KMS-11 (cell line): ENCODE data around the gene SLFN12L.
"Not testable (repeated sequence)": the region's sequence is repeated elsewhere in the genome, so short reads cannot be mapped to it uniquely, and the experiment has no call there.

ENCODE experiments used
- H2AFZ ChIP-seq: fragments of 200-600 bp; sonication (generic); 2 replicates; pipeline ENCODE4 v1.6.1; 2016; ENCODE audit warnings: antibody characterized with exemption, mixed run types, low read depth
- H3K27ac ChIP-seq: fragments of 200-600 bp; sonication (generic); 2 replicates; pipeline ENCODE4 v1.6.1; 2016; ENCODE audit warnings: mild to moderate bottlenecking, mixed run types
- H3K27me3 ChIP-seq: fragments of 200-600 bp; sonication (generic); 2 replicates; pipeline ENCODE4 v1.6.1; 2017; ENCODE audit warnings: mild to moderate bottlenecking, low read depth, mixed run types, moderate library complexity; ENCODE audit not compliant: insufficient read depth
- H3K36me3 ChIP-seq: fragments of 200-600 bp; sonication (generic); 2 replicates; pipeline ENCODE4 v1.6.1; 2017; ENCODE audit warnings: mild to moderate bottlenecking, mixed run types; ENCODE audit not compliant: insufficient read depth
- H3K4me1 ChIP-seq: fragments of 200-600 bp; sonication (generic); 2 replicates; pipeline ENCODE4 v1.6.1; 2016; ENCODE audit warnings: mild to moderate bottlenecking, low read depth, mixed run types; ENCODE audit not compliant: poor library complexity, severe bottlenecking
- H3K4me2 ChIP-seq: fragments of 200-600 bp; sonication (generic); 2 replicates; pipeline ENCODE4 v1.7.0; 2016; ENCODE audit warnings: mild to moderate bottlenecking, mixed run types
- H3K4me3 ChIP-seq: fragments of 200-600 bp; sonication (generic); IDR thresholded peaks from 2 replicates; pipeline ENCODE4 v1.6.1; 2017; ENCODE audit warnings: low read depth, low read length, mixed read lengths; ENCODE audit not compliant: insufficient read depth
- H3K79me2 ChIP-seq: fragments of 200-600 bp; sonication (generic); 2 replicates; pipeline ENCODE4 v1.6.1; 2016; ENCODE audit warnings: low read depth, mixed run types; ENCODE audit not compliant: insufficient read depth
- H3K9ac ChIP-seq: fragments of 200-600 bp; sonication (generic); 2 replicates; pipeline ENCODE4 v1.6.1; 2016; ENCODE audit warnings: mild to moderate bottlenecking, mixed run types
- H4K20me1 ChIP-seq: fragments of 200-600 bp; sonication (generic); 2 replicates; pipeline ENCODE4 v1.6.1; 2016; ENCODE audit warnings: mild to moderate bottlenecking, mixed run types; ENCODE audit not compliant: insufficient read depth
- TF ChIP-seq, protein P1 (sequence below): fragments of 200-600 bp; sonication (generic); conservative IDR thresholded peaks from 2 replicates; pipeline ENCODE4 v1.6.1; 2017; ENCODE audit warnings: low read depth, mild to moderate bottlenecking, antibody characterized with exemption, low read length, moderate library complexity, mixed read lengths

SLFN12L gene

DNA sequence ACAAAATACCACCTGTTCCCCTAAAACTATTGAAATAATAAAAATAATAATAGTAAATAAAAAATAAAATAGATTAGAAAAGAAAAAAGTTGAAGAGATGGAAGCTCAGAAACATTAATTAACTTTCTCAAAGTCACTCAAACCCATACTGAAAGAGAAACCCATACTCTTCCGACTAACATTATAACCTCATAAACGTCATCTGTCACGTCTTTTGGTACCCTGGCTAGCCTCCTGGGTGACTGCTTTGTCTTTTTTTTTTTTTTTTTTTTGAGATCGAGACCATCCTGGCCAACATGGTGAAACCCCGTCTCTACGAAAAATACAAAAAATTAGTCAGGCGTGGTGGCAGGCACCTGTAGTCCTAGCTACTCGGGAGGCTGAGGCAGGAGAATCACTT is 7.6 kb downstream of the SLFN12L start:
- H3K27ac ChIP-seq, result no peak overlapping the region
- no peaks in the 10 kb centered on the region for H3K79me2 ChIP-seq
- H2AFZ ChIP-seq, result no peak overlapping the region
- no peak overlapping the region for H3K4me2 ChIP-seq
- TF ChIP-seq, protein P1, sequence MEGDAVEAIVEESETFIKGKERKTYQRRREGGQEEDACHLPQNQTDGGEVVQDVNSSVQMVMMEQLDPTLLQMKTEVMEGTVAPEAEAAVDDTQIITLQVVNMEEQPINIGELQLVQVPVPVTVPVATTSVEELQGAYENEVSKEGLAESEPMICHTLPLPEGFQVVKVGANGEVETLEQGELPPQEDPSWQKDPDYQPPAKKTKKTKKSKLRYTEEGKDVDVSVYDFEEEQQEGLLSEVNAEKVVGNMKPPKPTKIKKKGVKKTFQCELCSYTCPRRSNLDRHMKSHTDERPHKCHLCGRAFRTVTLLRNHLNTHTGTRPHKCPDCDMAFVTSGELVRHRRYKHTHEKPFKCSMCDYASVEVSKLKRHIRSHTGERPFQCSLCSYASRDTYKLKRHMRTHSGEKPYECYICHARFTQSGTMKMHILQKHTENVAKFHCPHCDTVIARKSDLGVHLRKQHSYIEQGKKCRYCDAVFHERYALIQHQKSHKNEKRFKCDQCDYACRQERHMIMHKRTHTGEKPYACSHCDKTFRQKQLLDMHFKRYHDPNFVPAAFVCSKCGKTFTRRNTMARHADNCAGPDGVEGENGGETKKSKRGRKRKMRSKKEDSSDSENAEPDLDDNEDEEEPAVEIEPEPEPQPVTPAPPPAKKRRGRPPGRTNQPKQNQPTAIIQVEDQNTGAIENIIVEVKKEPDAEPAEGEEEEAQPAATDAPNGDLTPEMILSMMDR, result no peak
- H3K27me3 ChIP-seq, result no peaks in the 10 kb centered on the region
- no peaks in the 10 kb centered on the region for H3K36me3 ChIP-seq
- H3K4me3 ChIP-seq, result no peak overlapping the region
- no peak overlapping the region for H3K9ac ChIP-seq
- H4K20me1 ChIP-seq, result no peaks in the 10 kb centered on the region
- peaks cover 12% of the 10 kb centered on the region for H3K4me1 ChIP-seq

DNA sequence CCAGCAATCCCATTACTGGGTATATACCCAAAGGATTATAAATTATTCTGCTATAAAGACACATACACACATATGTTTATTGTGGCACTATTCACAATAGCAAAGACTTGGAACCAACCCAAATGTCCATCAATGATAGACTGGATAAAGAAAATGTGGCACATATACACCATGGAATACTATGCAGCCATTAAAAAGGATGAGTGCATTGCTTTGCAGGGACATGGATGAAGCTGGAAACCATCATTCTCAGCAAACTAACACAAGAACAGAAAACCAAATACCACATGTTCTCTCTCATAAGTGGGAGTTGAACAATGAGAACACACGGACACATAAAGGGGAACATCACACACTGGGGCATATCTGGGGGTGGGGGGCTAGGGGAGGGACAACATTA is 8.2 kb downstream of the SLFN12L start:
- H3K27ac ChIP-seq, H3K27me3 ChIP-seq, H3K4me2 ChIP-seq, H3K9ac ChIP-seq, H3K79me2 ChIP-seq, H4K20me1 ChIP-seq, H3K4me3 ChIP-seq, H3K36me3 ChIP-seq, H2AFZ ChIP-seq: not testable (repeated sequence)
- peaks cover 12% of the 10 kb centered on the region for H3K4me1 ChIP-seq

DNA sequence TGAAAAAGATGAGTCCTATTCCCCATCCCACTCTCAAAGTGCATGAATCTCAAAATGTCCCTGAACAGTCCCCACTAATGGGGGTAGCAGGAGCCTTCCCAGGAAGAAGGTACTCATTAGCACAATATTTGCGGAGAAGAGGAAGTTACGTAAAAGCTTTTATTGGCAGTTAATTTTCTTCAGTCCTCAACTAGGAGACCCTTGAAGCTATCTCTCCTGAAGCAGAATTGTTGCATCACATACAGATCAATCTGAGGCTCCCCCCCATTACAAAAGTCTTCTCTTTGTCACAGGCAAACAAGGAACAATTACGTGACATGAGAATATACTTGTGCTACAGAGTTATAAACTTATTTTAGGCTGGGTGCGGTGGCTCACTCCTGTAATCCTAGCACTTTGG is 14.2 kb downstream of the SLFN12L start:
- no peaks in the 10 kb centered on the region for H3K36me3 ChIP-seq
- TF ChIP-seq, protein P1, result no peak
- H2AFZ ChIP-seq, result no peak overlapping the region
- H3K4me1 ChIP-seq, result no peaks in the 10 kb centered on the region
- H3K4me3 ChIP-seq, result no peak overlapping the region
- no peaks in the 10 kb centered on the region for H3K79me2 ChIP-seq
- H4K20me1 ChIP-seq, result no peaks in the 10 kb centered on the region
- H3K27ac ChIP-seq, result no peak overlapping the region
- H3K4me2 ChIP-seq, result no peak overlapping the region
- no peak overlapping the region for H3K9ac ChIP-seq
- no peaks in the 10 kb centered on the region for H3K27me3 ChIP-seq

DNA sequence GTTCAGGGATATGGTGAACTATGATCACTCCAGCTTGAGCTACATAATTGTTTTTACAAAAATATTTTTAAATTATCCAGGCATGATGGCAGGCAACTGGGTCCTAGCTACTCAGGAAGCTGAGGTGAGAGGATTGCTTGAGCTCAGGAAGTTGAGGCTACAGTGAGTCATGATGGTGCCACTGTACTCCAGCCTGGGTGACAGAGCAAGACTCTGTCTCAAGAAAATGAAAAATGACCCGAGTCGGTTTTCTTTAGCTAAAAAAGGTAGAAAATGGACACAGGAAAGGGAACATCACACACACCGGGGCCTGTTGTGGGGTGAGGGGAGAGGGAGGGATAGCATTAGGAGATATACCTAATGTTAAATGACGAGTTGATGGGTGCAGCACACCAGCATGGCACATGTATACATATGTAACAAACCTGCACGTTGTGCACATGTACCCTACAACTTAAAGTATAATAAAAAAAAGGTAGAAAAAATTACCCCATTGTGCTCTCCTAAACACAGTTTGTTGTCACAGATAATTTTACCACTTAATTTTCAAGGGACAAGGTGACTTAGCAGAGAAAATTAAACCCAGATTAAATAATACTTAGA is 15.7 kb downstream of the SLFN12L start:
- H4K20me1 ChIP-seq, H3K36me3 ChIP-seq, H3K4me2 ChIP-seq, H3K9ac ChIP-seq, H3K79me2 ChIP-seq, H3K4me1 ChIP-seq, H2AFZ ChIP-seq, H3K4me3 ChIP-seq, H3K27ac ChIP-seq, H3K27me3 ChIP-seq: not testable (repeated sequence)

DNA sequence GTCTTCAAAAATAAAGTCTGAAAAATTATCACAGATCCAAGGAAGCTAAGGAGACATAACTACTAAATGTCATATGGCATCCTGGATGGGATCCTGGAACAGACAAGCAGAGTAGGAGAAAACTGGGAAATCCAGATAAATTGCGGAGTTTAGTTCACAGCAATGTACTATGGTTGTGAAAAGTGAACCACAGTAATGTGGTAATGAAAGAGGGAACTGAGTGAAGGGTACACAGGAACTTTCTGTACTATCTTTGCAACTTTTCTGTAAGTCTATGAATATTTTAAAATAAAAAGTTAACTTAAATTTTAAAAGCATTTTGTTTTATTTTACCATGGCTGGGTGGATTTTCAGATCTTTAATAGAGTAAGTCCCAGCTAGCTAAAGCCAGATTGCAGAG is 16.3 kb downstream of the SLFN12L start:
- no peak overlapping the region for H3K27ac ChIP-seq
- no peaks in the 10 kb centered on the region for H3K36me3 ChIP-seq
- no peak overlapping the region for H3K4me3 ChIP-seq
- H3K27me3 ChIP-seq, result no peaks in the 10 kb centered on the region
- no peak overlapping the region for H2AFZ ChIP-seq
- H3K4me1 ChIP-seq, result no peaks in the 10 kb centered on the region
- H4K20me1 ChIP-seq, result no peaks in the 10 kb centered on the region
- no peaks in the 10 kb centered on the region for H3K79me2 ChIP-seq
- H3K9ac ChIP-seq, result no peak overlapping the region
- TF ChIP-seq, protein P1, result no peak
- H3K4me2 ChIP-seq, result no peak overlapping the region
